CD4-positive, alpha-beta T cell treated with Interleukin-17A for 4 hours (primary cell): Measurements from ENCODE around the gene KRT3.
"Not testable (repeated sequence)": the region's sequence is repeated elsewhere in the genome, so short reads cannot be mapped to it uniquely, and the experiment has no call there.

Source experiments
- DNase-seq: peaks from one replicate; pipeline ENCODE4 v3.0.0-alpha.2; 2020; ENCODE audit warnings: mixed read lengths

The KRT3 gene

GRCh38 chr12:52777566-52777965, 18.4 kb downstream of the KRT3 start:
- no peak for DNase-seq

- DNase-seq: no peak
Observed at GRCh38 chr12:52776913-52777395, 19.0 kb downstream of the KRT3 start, which contains the start of gene KRT76. Gene KRT76, minus strand, starts transcription at chr12:52777345. Its CDS starts 54 bp downstream, at chr12:52777291.

- DNase-seq: no peak
Observed at GRCh38 chr12:52776435-52776834, 19.5 kb downstream of the KRT3 start.

GRCh38 chr12:52774629-52775250, 21.2 kb downstream of the KRT3 start:
- DNase-seq: no peak

- no peak for DNase-seq
Observed at GRCh38 chr12:52772772-52773171, 23.1 kb downstream of the KRT3 start.

- DNase-seq: no peak
Observed at GRCh38 chr12:52772188-52772587, 23.7 kb downstream of the KRT3 start.

GRCh38 chr12:52771505-52771904, 24.4 kb downstream of the KRT3 start:
- no peak for DNase-seq

GRCh38 chr12:52771088-52771487, 24.8 kb downstream of the KRT3 start:
- DNase-seq: no peak

- no peak for DNase-seq
Observed at GRCh38 chr12:52769946-52770345, 26.0 kb downstream of the KRT3 start.

- no peak for DNase-seq
Observed at GRCh38 chr12:52769354-52769753, 26.6 kb downstream of the KRT3 start.

- DNase-seq: no peak
Observed at GRCh38 chr12:52768479-52769200, 27.3 kb downstream of the KRT3 start.

- no peak for DNase-seq
Observed at GRCh38 chr12:52767427-52767826, 28.5 kb downstream of the KRT3 start.

GRCh38 chr12:52767020-52767379, 28.9 kb downstream of the KRT3 start:
- DNase-seq: no peak

GRCh38 chr12:52766351-52767019, 29.4 kb downstream of the KRT3 start:
- no peak for DNase-seq

- DNase-seq: no peak
Observed at GRCh38 chr12:52765702-52766101, 30.2 kb downstream of the KRT3 start.

- DNase-seq: no peak
Observed at GRCh38 chr12:52763991-52764390, 31.9 kb downstream of the KRT3 start.

- no peak for DNase-seq
Observed at GRCh38 chr12:52763036-52763659, 32.8 kb downstream of the KRT3 start.

- no peak for DNase-seq
Observed at GRCh38 chr12:52761802-52762201, 34.1 kb downstream of the KRT3 start.

GRCh38 chr12:52761218-52761617, 34.7 kb downstream of the KRT3 start:
- not testable (repeated sequence) for DNase-seq

GRCh38 chr12:52760623-52761022, 35.3 kb downstream of the KRT3 start:
- no peak for DNase-seq

GRCh38 chr12:52759695-52760094, 36.2 kb downstream of the KRT3 start:
- no peak for DNase-seq

GRCh38 chr12:52759218-52759617, 36.7 kb downstream of the KRT3 start:
- DNase-seq: no peak

- DNase-seq: no peak
Observed at GRCh38 chr12:52757449-52758176, 38.3 kb downstream of the KRT3 start.
